ENCODE data around the gene ACTR2.
"Not testable (repeated sequence)": the region's sequence is repeated elsewhere in the genome, so short reads cannot be mapped to it uniquely, and the experiment has no call there.

Gene ACTR2

DNA sequence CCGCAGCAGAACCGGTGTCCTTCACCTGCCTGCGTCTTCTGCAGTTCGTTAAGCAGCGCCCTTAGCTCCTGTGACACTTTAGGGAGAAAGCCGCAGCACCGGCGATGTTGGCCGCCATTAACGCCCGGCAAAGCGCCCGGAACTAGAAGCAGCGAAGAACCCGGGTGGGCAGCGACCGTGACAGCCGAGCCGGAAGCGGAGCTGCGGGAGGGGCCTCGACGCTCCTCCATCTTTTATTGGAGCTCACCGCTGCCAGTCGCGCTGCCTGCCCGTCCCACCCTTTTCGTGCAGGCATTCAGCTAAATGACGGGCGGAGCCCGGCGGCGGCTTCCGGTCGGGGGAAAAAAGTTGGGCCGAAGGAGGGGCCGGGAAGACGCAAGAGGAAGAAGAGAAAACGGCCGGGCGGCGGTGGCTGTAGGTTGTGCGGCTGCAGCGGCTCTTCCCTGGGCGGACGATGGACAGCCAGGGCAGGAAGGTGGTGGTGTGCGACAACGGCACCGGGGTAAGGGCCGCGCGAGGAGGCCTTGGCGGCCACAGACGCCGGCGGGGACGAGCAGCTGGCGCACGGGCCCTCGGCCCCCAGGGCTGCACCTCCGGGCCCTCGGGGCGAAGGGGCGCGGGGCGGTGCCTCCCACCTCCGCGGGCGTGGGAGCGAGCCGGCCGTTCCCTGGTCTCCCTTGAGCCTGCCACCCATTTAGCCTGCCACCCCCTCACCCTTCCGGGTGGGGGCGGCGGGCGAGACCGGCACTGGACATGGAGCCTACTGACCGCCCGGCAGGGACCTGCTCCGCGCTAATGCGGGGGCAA lies at the start of gene ACTR2:
Gene ACTR2, plus strand, starts transcription at position 376 of the 807 bp plus-strand sequence. Its CDS starts 79 bp downstream, at position 455.
- H3K9me3 ChIP-seq (ENCODE audit: control insufficient read depth, low read length), result no peaks in the 10 kb centered on the region
- peaks cover 20% of the 10 kb centered on the region for H3K79me2 ChIP-seq
- peak within 1 kb of the TSS; percentile 96 for H2AFZ ChIP-seq
- H3K27me3 ChIP-seq (ENCODE audit: control insufficient read depth, insufficient read depth, low read length), result no peaks in the 10 kb centered on the region
- peaks cover 10% of the 10 kb centered on the region for H3K4me1 ChIP-seq
- TF ChIP-seq, protein P1, sequence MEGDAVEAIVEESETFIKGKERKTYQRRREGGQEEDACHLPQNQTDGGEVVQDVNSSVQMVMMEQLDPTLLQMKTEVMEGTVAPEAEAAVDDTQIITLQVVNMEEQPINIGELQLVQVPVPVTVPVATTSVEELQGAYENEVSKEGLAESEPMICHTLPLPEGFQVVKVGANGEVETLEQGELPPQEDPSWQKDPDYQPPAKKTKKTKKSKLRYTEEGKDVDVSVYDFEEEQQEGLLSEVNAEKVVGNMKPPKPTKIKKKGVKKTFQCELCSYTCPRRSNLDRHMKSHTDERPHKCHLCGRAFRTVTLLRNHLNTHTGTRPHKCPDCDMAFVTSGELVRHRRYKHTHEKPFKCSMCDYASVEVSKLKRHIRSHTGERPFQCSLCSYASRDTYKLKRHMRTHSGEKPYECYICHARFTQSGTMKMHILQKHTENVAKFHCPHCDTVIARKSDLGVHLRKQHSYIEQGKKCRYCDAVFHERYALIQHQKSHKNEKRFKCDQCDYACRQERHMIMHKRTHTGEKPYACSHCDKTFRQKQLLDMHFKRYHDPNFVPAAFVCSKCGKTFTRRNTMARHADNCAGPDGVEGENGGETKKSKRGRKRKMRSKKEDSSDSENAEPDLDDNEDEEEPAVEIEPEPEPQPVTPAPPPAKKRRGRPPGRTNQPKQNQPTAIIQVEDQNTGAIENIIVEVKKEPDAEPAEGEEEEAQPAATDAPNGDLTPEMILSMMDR (IDR thresholded peaks at IDR 0.05), result no peak
- peak within 1 kb of the TSS; percentile 50 for H3K9ac ChIP-seq
- H3K4me3 ChIP-seq (ENCODE audit: low read depth, low read length), result peak within 1 kb of the TSS; percentile 95
- peak within 1 kb of the TSS; percentile 97 for H3K4me2 ChIP-seq (ENCODE audit: low read length)
- H3K36me3 ChIP-seq (ENCODE audit: control insufficient read depth, insufficient read depth, low read length), result no peaks in the 10 kb centered on the region
- H3K27ac ChIP-seq, result peak within 1 kb of the TSS; percentile 68

DNA sequence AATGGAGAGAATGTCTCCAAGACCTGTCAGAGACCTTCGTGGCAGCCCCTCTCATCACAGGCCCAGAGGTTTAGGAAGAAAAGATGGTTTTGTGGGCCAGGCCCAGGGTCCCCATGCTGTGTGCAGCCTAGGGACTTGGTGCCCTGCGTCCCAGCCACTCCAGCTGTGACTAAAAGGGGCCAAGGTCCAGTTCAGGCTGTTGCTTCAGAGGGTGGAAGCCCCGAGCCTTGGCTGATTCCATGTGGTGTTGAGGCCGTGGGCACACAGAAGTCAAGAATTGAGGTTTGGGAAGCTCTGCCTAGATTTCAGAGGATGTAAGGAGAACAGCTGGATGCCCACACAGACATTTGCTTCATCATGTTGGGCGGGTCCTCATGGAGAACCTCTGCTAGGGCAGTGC lies 45.1 kb upstream of the ACTR2 start:
- Histone ChIP-seq H3K27me3 (ENCODE audit: control insufficient read depth, insufficient read depth, low read length) (peaks cover 4% of the 10 kb centered on the region), H3K27ac (no peak overlapping the region), H2AFZ (no peak overlapping the region), H3K79me2 (no peaks in the 10 kb centered on the region), H3K4me2 (ENCODE audit: low read length) (no peak overlapping the region), H3K9me3 (ENCODE audit: control insufficient read depth, low read length) (no peaks in the 10 kb centered on the region), H3K36me3 (ENCODE audit: control insufficient read depth, insufficient read depth, low read length) (no peaks in the 10 kb centered on the region), H3K4me1 (no peaks in the 10 kb centered on the region), H3K4me3 (ENCODE audit: low read depth, low read length) (no peak overlapping the region), H3K9ac (no peak overlapping the region)
- TF ChIP-seq, protein P1 (IDR thresholded peaks at IDR 0.05), result no peak

DNA sequence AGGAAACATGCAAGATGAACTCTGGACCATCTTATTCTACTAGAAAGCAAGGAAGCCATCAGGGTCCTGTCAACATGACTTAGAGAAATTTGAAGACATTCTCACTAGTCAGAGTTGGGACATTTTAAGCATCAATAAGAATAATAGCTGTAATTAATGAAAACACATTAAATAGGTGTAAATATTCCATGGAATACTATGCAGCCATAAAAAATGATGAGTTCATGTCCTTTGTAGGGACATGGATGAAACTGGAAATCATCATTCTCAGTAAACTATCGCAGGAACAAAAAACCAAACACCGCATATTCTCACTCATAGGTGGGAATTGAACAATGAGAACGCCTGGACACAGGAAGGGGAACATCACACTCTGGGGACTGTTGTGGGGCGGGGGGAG lies 44.2 kb upstream of the ACTR2 start:
- H3K27ac ChIP-seq; H3K79me2 ChIP-seq; H3K4me2 ChIP-seq (ENCODE audit: low read length); H3K36me3 ChIP-seq (ENCODE audit: control insufficient read depth, insufficient read depth, low read length); H3K27me3 ChIP-seq (ENCODE audit: control insufficient read depth, insufficient read depth, low read length); H3K9ac ChIP-seq; H3K9me3 ChIP-seq (ENCODE audit: control insufficient read depth, low read length); H3K4me1 ChIP-seq; H2AFZ ChIP-seq; H3K4me3 ChIP-seq (ENCODE audit: low read depth, low read length): not testable (repeated sequence)

DNA sequence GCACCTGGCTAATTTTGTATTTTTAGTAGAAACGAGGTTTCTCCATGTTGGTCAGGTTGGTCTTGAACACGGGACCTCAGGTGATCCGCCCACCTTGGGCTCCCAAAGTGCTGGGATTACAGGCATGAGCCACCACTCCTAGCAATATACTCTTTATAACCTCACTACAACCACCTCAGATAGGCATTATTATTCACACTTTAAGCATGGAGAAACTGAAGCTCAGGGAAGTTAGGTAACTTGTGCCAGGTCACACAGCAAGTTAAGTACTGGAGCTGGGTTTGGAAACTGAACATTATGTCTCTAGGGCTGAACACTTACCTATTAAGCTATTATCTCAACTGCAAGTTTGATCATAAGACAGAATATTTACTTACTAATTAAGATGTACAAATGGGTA lies 42.6 kb upstream of the ACTR2 start:
- TF ChIP-seq, protein P1 (IDR thresholded peaks at IDR 0.05), result no peak
- Histone ChIP-seq H3K79me2 (no peaks in the 10 kb centered on the region), H3K27ac (no peak overlapping the region), H3K4me2 (ENCODE audit: low read length) (no peak overlapping the region), H3K4me1 (no peaks in the 10 kb centered on the region), H3K9me3 (ENCODE audit: control insufficient read depth, low read length) (no peaks in the 10 kb centered on the region), H2AFZ (no peak overlapping the region), H3K27me3 (ENCODE audit: control insufficient read depth, insufficient read depth, low read length) (peaks cover 4% of the 10 kb centered on the region), H3K36me3 (ENCODE audit: control insufficient read depth, insufficient read depth, low read length) (no peaks in the 10 kb centered on the region), H3K9ac (no peak overlapping the region), H3K4me3 (ENCODE audit: low read depth, low read length) (no peak overlapping the region)

DNA sequence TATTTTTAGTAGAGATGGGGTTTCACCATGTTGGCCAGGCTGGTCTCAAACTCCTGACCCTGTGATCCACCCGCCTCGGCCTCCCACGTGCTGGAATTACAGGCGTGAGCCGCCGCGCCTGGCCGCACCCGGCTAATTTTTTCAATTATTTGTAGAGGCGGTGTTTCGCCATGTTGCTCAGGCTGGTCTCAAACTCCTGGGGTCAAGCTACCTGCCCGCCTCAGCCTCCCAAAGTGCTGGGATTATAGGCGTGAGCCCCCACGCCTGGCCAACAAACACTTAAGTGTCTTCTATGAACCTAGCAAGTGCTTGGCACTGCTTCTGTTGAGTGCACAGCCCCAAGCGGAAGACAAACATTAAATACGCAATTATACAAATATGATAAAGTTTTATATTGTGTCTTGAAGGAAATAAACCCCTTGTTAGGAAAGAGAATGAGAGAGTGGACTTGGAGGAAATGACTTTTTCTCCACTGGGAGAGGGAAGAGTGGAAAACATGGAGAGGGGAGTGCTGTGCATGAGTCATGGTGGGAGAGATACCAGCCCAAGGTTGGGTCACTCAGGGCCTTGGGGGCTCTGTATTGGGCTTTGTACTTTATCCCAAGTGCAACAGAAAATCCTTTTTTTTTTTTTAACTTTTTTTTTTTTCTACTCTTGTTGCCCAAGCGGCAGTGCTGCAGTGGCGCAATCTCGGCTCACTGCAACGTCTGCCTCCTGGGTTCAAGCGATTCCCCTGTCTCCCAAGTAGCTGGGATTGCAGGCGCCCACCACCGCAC lies 41.4 kb upstream of the ACTR2 start:
- Histone ChIP-seq H3K4me1 (no peaks in the 10 kb centered on the region), H3K9me3 (ENCODE audit: control insufficient read depth, low read length) (no peaks in the 10 kb centered on the region), H2AFZ (no peak overlapping the region), H3K79me2 (no peaks in the 10 kb centered on the region), H3K27ac (no peak overlapping the region), H3K4me2 (ENCODE audit: low read length) (no peak overlapping the region), H3K27me3 (ENCODE audit: control insufficient read depth, insufficient read depth, low read length) (peaks cover 4% of the 10 kb centered on the region), H3K4me3 (ENCODE audit: low read depth, low read length) (no peak overlapping the region), H3K36me3 (ENCODE audit: control insufficient read depth, insufficient read depth, low read length) (no peaks in the 10 kb centered on the region), H3K9ac (no peak overlapping the region)
- TF ChIP-seq, protein P1 (IDR thresholded peaks at IDR 0.05), result no peak
